OCI-LY1 (cell line): ENCODE results near the gene SENP6.

Experiments used
- H2AFZ ChIP-seq: fragments of 200-600 bp; sonication (generic), shearing (Covaris generic); 2 replicates; pipeline ENCODE4 v1.6.0; 2014; ENCODE audit warnings: antibody characterized with exemption, mild to moderate bottlenecking, low read length
- H3F3A ChIP-seq: fragments of 200-600 bp; sonication (generic), shearing (Covaris generic); 2 replicates; pipeline ENCODE4 v1.6.0; 2014; ENCODE audit warnings: mild to moderate bottlenecking, antibody characterized with exemption, low read length, moderate library complexity; ENCODE audit not compliant: insufficient read depth
- H3K27ac ChIP-seq: fragments of 200-600 bp; sonication (generic); 2 replicates; pipeline ENCODE4 v1.5.1; 2014; ENCODE audit warnings: low read length, mixed run types, mild to moderate bottlenecking, low read depth; ENCODE audit not compliant: poor library complexity, severe bottlenecking
- H3K27me3 ChIP-seq: fragments of 200-600 bp; sonication (generic); 2 replicates; pipeline ENCODE4 v1.6.0; 2014; ENCODE audit warnings: antibody characterized with exemption, mild to moderate bottlenecking, low read length, moderate library complexity; ENCODE audit not compliant: insufficient read depth
- H3K36me3 ChIP-seq: fragments of 200-600 bp; sonication (generic); 2 replicates; pipeline ENCODE4 v1.6.1; 2014; ENCODE audit warnings: mild to moderate bottlenecking, antibody characterized with exemption, low read length, moderate library complexity, mixed read lengths; ENCODE audit not compliant: insufficient read depth
- H3K4me1 ChIP-seq: fragments of 200-600 bp; sonication (generic); 2 replicates; pipeline ENCODE4 v1.5.1; 2014; ENCODE audit warnings: mild to moderate bottlenecking, low read length, moderate library complexity; ENCODE audit not compliant: insufficient read depth, severe bottlenecking
- H3K4me2 ChIP-seq: fragments of 200-600 bp; sonication (generic), shearing (Covaris generic); 2 replicates; pipeline ENCODE4 v1.6.1; 2014; ENCODE audit warnings: low read length
- H3K4me3 ChIP-seq: fragments of 200-600 bp; sonication (generic); 2 replicates; pipeline ENCODE4 v1.5.1; 2014; ENCODE audit warnings: low read length, low read depth, mild to moderate bottlenecking, mixed read lengths; ENCODE audit not compliant: poor library complexity, severe bottlenecking
- H3K79me2 ChIP-seq: fragments of 200-600 bp; shearing (Covaris generic); 2 replicates; pipeline ENCODE4 v1.6.1; 2016; ENCODE audit warnings: mixed run types, low read length, mixed read lengths; ENCODE audit not compliant: insufficient read depth
- H3K9ac ChIP-seq: fragments of 200-600 bp; sonication (generic), shearing (Covaris generic); 2 replicates; pipeline ENCODE4 v1.6.1; 2014; ENCODE audit warnings: mild to moderate bottlenecking, low read length, mixed read lengths
- H3K9me2 ChIP-seq: fragments of 200-600 bp; sonication (generic), shearing (Covaris generic); 2 replicates; pipeline ENCODE4 v1.6.1; 2014; ENCODE audit warnings: low read depth, mild to moderate bottlenecking, low read length, mixed read lengths
- H3K9me3 ChIP-seq: fragments of 200-600 bp; shearing (Covaris generic); 2 replicates; pipeline ENCODE4 v1.6.1; 2014; ENCODE audit warnings: low read length, mixed read lengths
- H4K20me1 ChIP-seq: fragments of 200-600 bp; sonication (generic), shearing (Covaris generic); 2 replicates; pipeline ENCODE4 v1.6.0; 2016; ENCODE audit warnings: mild to moderate bottlenecking, low read length; ENCODE audit not compliant: insufficient read depth
- CTCF ChIP-seq: fragments of 200-600 bp; sonication (generic), shearing (Covaris generic); IDR thresholded peaks from 2 replicates; pipeline ENCODE4 v1.5.1; 2017; ENCODE audit warnings: mild to moderate bottlenecking, antibody characterized with exemption, low read length, moderate library complexity, mixed read lengths
- EZH2 ChIP-seq: fragments of 200-600 bp; sonication (generic), shearing (Covaris generic); IDR thresholded peaks from 2 replicates; pipeline ENCODE4 v1.8.0; 2017; ENCODE audit warnings: borderline replicate concordance, mixed run types, mild to moderate bottlenecking, antibody characterized with exemption, low read length, moderate library complexity, mixed read lengths

Gene SENP6

GRCh38 chr6:75751443-75751842, 149.8 kb downstream of the SENP6 start:
- Histone ChIP-seq H4K20me1 (no peaks in the 10 kb centered on the region), H3K27me3 (no peaks in the 10 kb centered on the region), H3K27ac (no peak overlapping the region), H3K4me2 (no peak overlapping the region), H2AFZ (no peak overlapping the region), H3K4me1 (peaks cover 21% of the 10 kb centered on the region), H3K9ac (no peak overlapping the region), H3F3A (no peaks in the 10 kb centered on the region), H3K4me3 (no peak overlapping the region), H3K9me3 (no peaks in the 10 kb centered on the region), H3K79me2 (no peaks in the 10 kb centered on the region), H3K36me3 (no peaks in the 10 kb centered on the region), H3K9me2 (no peaks in the 10 kb centered on the region)
- TF ChIP-seq EZH2 (no peak), CTCF (no peak)

- H3K4me3 ChIP-seq: no peak overlapping the region
- no peaks in the 10 kb centered on the region for H3K27me3 ChIP-seq
- H3F3A ChIP-seq: no peaks in the 10 kb centered on the region
- no peaks in the 10 kb centered on the region for H4K20me1 ChIP-seq
- H3K4me1 ChIP-seq: peaks cover 20% of the 10 kb centered on the region
- H3K27ac ChIP-seq: no peak overlapping the region
- no peak for TF ChIP-seq CTCF
- TF ChIP-seq EZH2: no peak
- no peaks in the 10 kb centered on the region for H3K79me2 ChIP-seq
- no peaks in the 10 kb centered on the region for H3K36me3 ChIP-seq
- H3K9ac ChIP-seq: no peak overlapping the region
- no peak overlapping the region for H3K4me2 ChIP-seq
- H2AFZ ChIP-seq: no peak overlapping the region
- H3K9me3 ChIP-seq: no peaks in the 10 kb centered on the region
- no peaks in the 10 kb centered on the region for H3K9me2 ChIP-seq
These were observed 150.7 kb downstream of the SENP6 start for GRCh38 chr6:75752365-75752764.

GRCh38 chr6:75755704-75756103, 154.0 kb downstream of the SENP6 start:
- H4K20me1 ChIP-seq: no peaks in the 10 kb centered on the region
- no peak overlapping the region for H3K9ac ChIP-seq

More at GRCh38 chr6:75755704-75756103, 154.0 kb downstream of the SENP6 start:
- H3K4me3 ChIP-seq: no peak overlapping the region
- H3K9me3 ChIP-seq: no peaks in the 10 kb centered on the region
- H3K4me1 ChIP-seq: no peaks in the 10 kb centered on the region
- TF ChIP-seq EZH2: no peak
- no peak for TF ChIP-seq CTCF
- H3K27me3 ChIP-seq: no peaks in the 10 kb centered on the region
- no peak overlapping the region for H2AFZ ChIP-seq
- no peaks in the 10 kb centered on the region for H3K9me2 ChIP-seq
- H3K79me2 ChIP-seq: no peaks in the 10 kb centered on the region
- H3K4me2 ChIP-seq: no peak overlapping the region
- no peaks in the 10 kb centered on the region for H3K36me3 ChIP-seq
- no peaks in the 10 kb centered on the region for H3F3A ChIP-seq
- H3K27ac ChIP-seq: no peak overlapping the region
